ENCODE results near the gene PARN. TPM values are rescaled to one million over a fixed set of nuclear protein-coding genes. Genes with fewer than 3 reads are reported as not detected.

The PARN gene
- total RNA-seq, 1 experiment from 2014 or later: 37.7 TPM

- no peak overlapping the region for H3K27ac Mint-ChIP-seq
- H3K9me3 Mint-ChIP-seq: no peaks in the 10 kb centered on the region
- DNase-seq (ENCODE audit: low spot score) (no peak), ATAC-seq (no peak)
- H3K27me3 Mint-ChIP-seq (ENCODE audit: low read depth): no peaks in the 10 kb centered on the region
- ChIA-PET CTCF (no interaction called here), POLR2A (no interaction called here)
- no peaks in the 10 kb centered on the region for H3K4me1 Mint-ChIP-seq
- TF ChIP-seq JUN (CRISPR knock-in tag; IDR thresholded peaks at IDR 0.05): no peak
- TF ChIP-seq OVOL2 (CRISPR knock-in tag; IDR thresholded peaks at IDR 0.05; ENCODE audit: borderline replicate concordance): no peak
- no peak for TF ChIP-seq RORB (CRISPR knock-in tag; IDR thresholded peaks at IDR 0.05)
- TF ChIP-seq, protein P1, sequence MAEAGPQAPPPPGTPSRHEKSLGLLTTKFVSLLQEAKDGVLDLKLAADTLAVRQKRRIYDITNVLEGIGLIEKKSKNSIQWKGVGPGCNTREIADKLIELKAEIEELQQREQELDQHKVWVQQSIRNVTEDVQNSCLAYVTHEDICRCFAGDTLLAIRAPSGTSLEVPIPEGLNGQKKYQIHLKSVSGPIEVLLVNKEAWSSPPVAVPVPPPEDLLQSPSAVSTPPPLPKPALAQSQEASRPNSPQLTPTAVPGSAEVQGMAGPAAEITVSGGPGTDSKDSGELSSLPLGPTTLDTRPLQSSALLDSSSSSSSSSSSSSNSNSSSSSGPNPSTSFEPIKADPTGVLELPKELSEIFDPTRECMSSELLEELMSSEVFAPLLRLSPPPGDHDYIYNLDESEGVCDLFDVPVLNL (CRISPR knock-in tag; IDR thresholded peaks at IDR 0.05; ENCODE audit: borderline replicate concordance, low read depth): no peak
- TF ChIP-seq ATF6 (CRISPR knock-in tag; IDR thresholded peaks at IDR 0.05): no peak
- TF ChIP-seq CREB1 (CRISPR knock-in tag; IDR thresholded peaks at IDR 0.05): no peak
- TF ChIP-seq, protein P2, sequence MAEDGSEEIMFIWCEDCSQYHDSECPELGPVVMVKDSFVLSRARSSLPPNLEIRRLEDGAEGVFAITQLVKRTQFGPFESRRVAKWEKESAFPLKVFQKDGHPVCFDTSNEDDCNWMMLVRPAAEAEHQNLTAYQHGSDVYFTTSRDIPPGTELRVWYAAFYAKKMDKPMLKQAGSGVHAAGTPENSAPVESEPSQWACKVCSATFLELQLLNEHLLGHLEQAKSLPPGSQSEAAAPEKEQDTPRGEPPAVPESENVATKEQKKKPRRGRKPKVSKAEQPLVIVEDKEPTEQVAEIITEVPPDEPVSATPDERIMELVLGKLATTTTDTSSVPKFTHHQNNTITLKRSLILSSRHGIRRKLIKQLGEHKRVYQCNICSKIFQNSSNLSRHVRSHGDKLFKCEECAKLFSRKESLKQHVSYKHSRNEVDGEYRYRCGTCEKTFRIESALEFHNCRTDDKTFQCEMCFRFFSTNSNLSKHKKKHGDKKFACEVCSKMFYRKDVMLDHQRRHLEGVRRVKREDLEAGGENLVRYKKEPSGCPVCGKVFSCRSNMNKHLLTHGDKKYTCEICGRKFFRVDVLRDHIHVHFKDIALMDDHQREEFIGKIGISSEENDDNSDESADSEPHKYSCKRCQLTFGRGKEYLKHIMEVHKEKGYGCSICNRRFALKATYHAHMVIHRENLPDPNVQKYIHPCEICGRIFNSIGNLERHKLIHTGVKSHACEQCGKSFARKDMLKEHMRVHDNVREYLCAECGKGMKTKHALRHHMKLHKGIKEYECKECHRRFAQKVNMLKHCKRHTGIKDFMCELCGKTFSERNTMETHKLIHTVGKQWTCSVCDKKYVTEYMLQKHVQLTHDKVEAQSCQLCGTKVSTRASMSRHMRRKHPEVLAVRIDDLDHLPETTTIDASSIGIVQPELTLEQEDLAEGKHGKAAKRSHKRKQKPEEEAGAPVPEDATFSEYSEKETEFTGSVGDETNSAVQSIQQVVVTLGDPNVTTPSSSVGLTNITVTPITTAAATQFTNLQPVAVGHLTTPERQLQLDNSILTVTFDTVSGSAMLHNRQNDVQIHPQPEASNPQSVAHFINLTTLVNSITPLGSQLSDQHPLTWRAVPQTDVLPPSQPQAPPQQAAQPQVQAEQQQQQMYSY (CRISPR knock-in tag; IDR thresholded peaks at IDR 0.05): no peak
- TF ChIP-seq, protein P3, sequence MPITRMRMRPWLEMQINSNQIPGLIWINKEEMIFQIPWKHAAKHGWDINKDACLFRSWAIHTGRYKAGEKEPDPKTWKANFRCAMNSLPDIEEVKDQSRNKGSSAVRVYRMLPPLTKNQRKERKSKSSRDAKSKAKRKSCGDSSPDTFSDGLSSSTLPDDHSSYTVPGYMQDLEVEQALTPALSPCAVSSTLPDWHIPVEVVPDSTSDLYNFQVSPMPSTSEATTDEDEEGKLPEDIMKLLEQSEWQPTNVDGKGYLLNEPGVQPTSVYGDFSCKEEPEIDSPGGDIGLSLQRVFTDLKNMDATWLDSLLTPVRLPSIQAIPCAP (CRISPR knock-in tag; IDR thresholded peaks at IDR 0.05): no peak
- H3K36me3 Mint-ChIP-seq: peaks cover 56% of the 10 kb centered on the region
- no peak overlapping the region for H3K4me3 Mint-ChIP-seq
Measured at GRCh38 chr16:14618566-14618965, 11.5 kb downstream of the PARN start.

- Mint-ChIP-seq H3K27me3 (ENCODE audit: low read depth) (no peaks in the 10 kb centered on the region), H3K36me3 (peaks cover 42% of the 10 kb centered on the region), H3K9me3 (no peaks in the 10 kb centered on the region), H3K4me3 (no peak overlapping the region), H3K4me1 (no peaks in the 10 kb centered on the region), H3K27ac (no peak overlapping the region)
- POLR2A ChIA-PET: no interaction called here
- CTCF ChIA-PET: interaction anchor here (0.8 kb wide), 1 partner anchor 26 kb away, joined by 3 read pairs; no protein-coding TSS in a partner anchor
- DNase-seq (ENCODE audit: low spot score): no peak
- ATAC-seq: no peak
- TF ChIP-seq GABPB1 (CRISPR knock-in tag; IDR thresholded peaks at IDR 0.05): no peak
- no peak for TF ChIP-seq NFE2L1 (CRISPR knock-in tag; IDR thresholded peaks at IDR 0.05)
- TF ChIP-seq ERG (CRISPR knock-in tag; IDR thresholded peaks at IDR 0.05): no peak
- TF ChIP-seq NFYB (CRISPR knock-in tag; conservative IDR thresholded peaks at IDR 0.05; ENCODE audit: low read depth): no peak
- TF ChIP-seq RORB (CRISPR knock-in tag; IDR thresholded peaks at IDR 0.05): no peak
- TF ChIP-seq, protein P3 (CRISPR knock-in tag; IDR thresholded peaks at IDR 0.05): no peak
- no peak for TF ChIP-seq MYBL2 (CRISPR knock-in tag; IDR thresholded peaks at IDR 0.05)
Measured at GRCh38 chr16:14616280-14616679, 13.8 kb downstream of the PARN start.

Data from WTC11 (cell line).